Caki2 (cell line): Measurements from ENCODE around the gene ZNF407. TPM values are rescaled to one million over a fixed set of nuclear protein-coding genes. Genes with fewer than 3 reads are reported as not detected.
A peak's percentile ranks its signal among the peaks of the same experiment; 100 is the strongest.

Source experiments
- DNase-seq: peaks from one replicate; pipeline ENCODE4 v3.0.0-alpha.2; 2015; ENCODE audit warnings: low read depth
- in situ Hi-C: cut with HindIII; loops from 2 replicates; pipeline ENCODE4 v1.10.0; 2016; ENCODE audit warnings: low sequenced_read_pairs, low pct_unique_long_range_greater_than_20kb, mixed read lengths
- total RNA-seq: library from RNA; depleted of rRNA; stranded (reverse); fragments of >200 nt; shearing (Covaris generic); gene quantifications from 2 replicates; pipeline ENCODE4 v1.2.3, GENCODE V29; 2014; ENCODE audit warnings: low replicate concordance

The ZNF407 gene
- total RNA-seq, 1 experiment from 2014 or later = 1.3 TPM

GRCh38 chr18:74980669-74981068 lies 383.0 kb downstream of the ZNF407 start:
- DNase-seq = no peak
- in situ Hi-C loops = no loop called here

- in situ Hi-C loops = no loop called here
These were observed 383.8 kb downstream of the ZNF407 start for GRCh38 chr18:74981476-74981875.

GRCh38 chr18:74982946-74983635 lies 385.4 kb downstream of the ZNF407 start:
- in situ Hi-C loops = no loop called here
- DNase-seq = no peak

More at GRCh38 chr18:74981476-74981875, 383.8 kb downstream of the ZNF407 start:
- DNase-seq = no peak

DNA sequence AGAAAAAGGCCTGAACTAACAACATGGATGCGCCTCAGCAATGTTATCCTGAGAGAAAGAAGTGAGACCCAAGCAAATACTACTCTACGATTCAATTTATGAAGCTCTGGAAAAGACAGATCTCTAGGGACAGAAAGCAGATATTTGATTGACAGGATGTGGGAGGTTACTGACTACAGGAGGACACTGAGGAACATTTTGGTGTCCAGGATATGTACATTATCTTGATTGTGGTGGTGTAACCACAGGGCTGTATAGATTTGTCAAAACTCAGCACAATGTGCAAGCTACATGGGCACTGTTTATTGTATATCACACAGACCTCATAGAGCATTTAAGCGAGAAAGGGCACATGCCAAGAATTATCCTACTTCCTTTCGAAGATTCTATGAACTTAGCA lies 391.5 kb downstream of the ZNF407 start:
- no peak for DNase-seq
- in situ Hi-C loops = no loop called here

DNA sequence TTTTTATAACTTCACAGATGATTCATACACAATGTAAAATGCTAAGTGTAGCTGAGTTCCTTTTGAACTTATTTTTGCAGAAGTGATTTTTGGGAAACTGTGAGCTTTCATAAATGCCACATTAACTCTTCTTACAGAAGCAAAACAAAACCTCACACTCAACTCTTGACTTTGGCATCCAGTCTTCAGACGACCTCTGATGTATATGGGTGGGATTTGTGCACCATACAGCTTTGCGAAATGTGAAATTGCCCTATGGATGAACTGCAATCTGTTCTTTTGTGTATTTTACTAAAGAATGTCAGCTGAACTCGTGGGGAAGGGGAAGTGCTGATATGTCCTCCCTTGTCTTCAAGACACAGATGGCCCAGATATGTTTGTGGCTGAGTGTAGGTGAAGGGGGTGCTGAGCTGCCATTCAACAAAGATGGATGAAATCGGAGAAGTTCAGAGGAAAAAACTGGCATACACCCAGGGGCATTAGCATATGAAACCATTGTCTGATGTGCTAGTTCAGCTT lies 393.0 kb downstream of the ZNF407 start:
- in situ Hi-C loops = no loop called here
- no peak for DNase-seq

- in situ Hi-C loops = no loop called here
- peak; percentile 6 for DNase-seq
These were observed 397.1 kb downstream of the ZNF407 start for GRCh38 chr18:74994502-74995418.

DNA sequence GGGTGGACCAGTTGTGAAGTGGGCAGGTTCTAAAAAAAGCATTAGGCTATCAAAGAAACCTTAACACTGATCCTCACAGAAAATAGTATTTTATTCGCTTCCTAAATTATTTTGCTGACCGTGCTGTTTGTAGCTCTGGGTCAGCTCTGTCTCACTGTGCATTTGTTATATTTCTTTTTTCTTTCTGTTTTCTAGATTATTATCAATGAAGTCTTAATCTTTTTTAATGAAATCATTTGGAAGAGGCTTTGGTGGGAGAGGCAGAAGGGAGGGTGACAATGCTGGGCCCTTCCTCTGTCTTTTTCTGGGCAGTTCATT lies 397.7 kb downstream of the ZNF407 start:
- in situ Hi-C loops = no loop called here
- DNase-seq = no peak

GRCh38 chr18:74996055-74996454 lies 398.4 kb downstream of the ZNF407 start:
- no peak for DNase-seq
- in situ Hi-C loops = no loop called here

DNA sequence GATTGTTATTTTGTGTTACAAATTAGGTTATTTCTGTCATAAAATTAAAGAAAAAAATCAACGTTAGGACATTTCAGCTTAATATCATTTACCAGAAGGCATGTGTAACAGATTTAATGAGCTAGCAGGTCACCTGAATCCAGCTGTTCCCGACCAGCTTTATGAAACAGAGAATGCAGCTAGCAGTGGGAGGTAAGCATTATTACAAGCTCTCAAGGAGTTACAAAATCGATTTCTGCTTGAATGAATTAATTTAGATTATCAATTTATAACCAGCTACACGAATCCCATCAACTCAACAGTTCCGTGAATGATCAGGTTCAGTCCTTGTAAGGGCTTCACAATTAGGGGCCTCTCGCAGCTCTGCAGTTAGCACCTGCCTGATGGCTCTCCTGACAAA lies 399.3 kb downstream of the ZNF407 start:
- in situ Hi-C loops = no loop called here
- no peak for DNase-seq

- in situ Hi-C loops = no loop called here
These were observed 403.2 kb downstream of the ZNF407 start for GRCh38 chr18:75000920-75001319.

GRCh38 chr18:75003039-75003438 lies 405.4 kb downstream of the ZNF407 start:
- no peak for DNase-seq
- in situ Hi-C loops = no loop called here

More at GRCh38 chr18:75000920-75001319, 403.2 kb downstream of the ZNF407 start:
- no peak for DNase-seq

GRCh38 chr18:75003764-75004690 lies 406.4 kb downstream of the ZNF407 start:
- in situ Hi-C loops = no loop called here
- no peak for DNase-seq

DNA sequence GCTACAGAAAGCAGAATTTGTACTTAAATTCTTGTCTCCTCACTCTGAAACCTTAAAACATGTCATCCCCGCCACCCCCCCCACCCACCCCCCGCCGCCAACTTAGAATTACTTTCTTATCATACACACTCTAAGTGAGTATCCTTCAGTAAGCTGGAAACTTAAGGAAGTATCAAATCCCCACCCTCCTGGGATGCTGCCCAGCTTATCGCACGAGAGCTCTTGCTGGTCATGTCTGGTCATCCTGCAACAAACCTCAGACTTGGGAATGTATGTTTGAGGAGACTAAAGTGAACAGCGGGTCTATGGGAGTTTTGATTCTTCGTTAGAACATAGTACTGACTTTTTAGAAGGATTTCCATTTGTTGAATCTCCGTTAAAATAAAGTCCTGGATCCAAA lies 408.0 kb downstream of the ZNF407 start:
- no peak for DNase-seq
- in situ Hi-C loops = no loop called here

- in situ Hi-C loops = no loop called here
These were observed 410.5 kb downstream of the ZNF407 start for GRCh38 chr18:75008186-75008585.

DNA sequence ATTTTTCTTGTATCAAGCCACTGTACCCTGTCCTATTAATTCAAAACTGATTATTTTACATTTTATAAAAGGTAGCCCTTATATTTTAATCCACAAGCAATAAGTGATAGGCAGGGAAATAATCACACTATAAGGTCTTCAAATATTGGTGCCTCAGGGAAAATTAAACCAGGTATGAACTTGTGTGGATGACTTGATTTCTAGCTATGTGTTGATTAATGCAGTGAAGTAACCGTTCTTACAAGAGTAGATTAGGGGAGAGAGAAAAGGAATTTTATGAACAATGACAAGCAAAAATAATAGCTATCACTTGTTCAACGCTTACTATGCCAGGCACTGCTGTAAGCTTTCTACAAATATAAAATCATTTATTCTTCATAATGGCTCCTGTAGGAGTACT lies 411.6 kb downstream of the ZNF407 start:
- in situ Hi-C loops = no loop called here
- no peak for DNase-seq

More at GRCh38 chr18:75008186-75008585, 410.5 kb downstream of the ZNF407 start:
- no peak for DNase-seq

GRCh38 chr18:75009878-75010277 lies 412.2 kb downstream of the ZNF407 start:
- in situ Hi-C loops = no loop called here
- no peak for DNase-seq

GRCh38 chr18:75010278-75010677 lies 412.6 kb downstream of the ZNF407 start:
- DNase-seq = no peak
- in situ Hi-C loops = no loop called here

DNA sequence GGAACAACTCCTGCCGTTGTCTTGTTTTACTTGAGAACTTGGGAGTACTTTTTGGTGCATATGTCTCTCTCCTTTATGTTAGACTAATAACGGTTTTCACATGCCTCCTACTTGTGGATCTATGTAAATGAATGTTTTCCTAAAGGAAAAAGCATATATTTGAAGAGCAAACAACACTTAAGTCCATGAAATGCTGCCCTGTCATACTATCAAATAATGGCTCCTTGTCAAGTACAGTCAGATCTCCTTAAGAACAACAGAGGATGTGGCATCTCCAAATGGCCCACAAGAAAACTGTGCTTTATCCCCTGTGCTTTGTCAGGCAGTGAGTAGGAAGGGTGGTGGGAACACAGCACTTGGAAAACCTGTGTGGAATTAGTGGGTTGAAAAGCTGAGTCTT lies 413.0 kb downstream of the ZNF407 start:
- in situ Hi-C loops = no loop called here

More for the DNA sequence above, 413.0 kb downstream of the ZNF407 start:
- no peak for DNase-seq
